A549 (cell line): ENCODE data around the gene DCAKD. TPM values are rescaled to one million over a fixed set of nuclear protein-coding genes. Genes with fewer than 3 reads are reported as not detected.
A peak's percentile ranks its signal among the peaks of the same experiment; 100 is the strongest.

Experiments
- ATAC-seq, 2 experiments: fragments of 200-7000 bp in 1 of 2; fragments of >200 bp in 1 of 2; cut with Nextera tagmentation in 1 of 2; cut with Tn5 transposase in 1 of 2; 3 replicates each; pipeline versions ENCODE4 v1.8.0 to v1.9.1; 2018 to 2020; ENCODE audit warnings: mild to moderate bottlenecking in 1 of 2, moderate library complexity in 1 of 2
- CTCF ChIA-PET: fragments of 300-600 bp; sonication (Branson Sonifier 250); formaldehyde crosslinking; extraction: SDS; loops from one replicate; lab custom pipeline; 2021; ENCODE audit warnings: antibody characterized with exemption, inconsistent platforms; lab: Yijun Ruan, JAX
- POLR2A ChIA-PET: fragments of 350-600 bp; formaldehyde crosslinking; extraction: SDS; loops from one replicate; lab custom pipeline; 2021; ENCODE audit warnings: antibody characterized with exemption, inconsistent platforms; lab: Yijun Ruan, JAX
- DNase-seq, 2 experiments: peaks; one replicate each; pipeline versions ENCODE4 v3.0.0 to v3.0.0-alpha.2; 2011 to 2016; ENCODE audit warnings: low read depth in 1 of 2, low spot score in 1 of 2
- FAIRE-seq: peaks from 2 replicates; lab custom pipeline; 2011; peaks lifted over from hg19 to GRCh38; lab: Jason Lieb, UNC
- H3K27ac ChIP-seq, 2 experiments: fragments of >200 bp; sonication (Bioruptor Twin); formaldehyde crosslinking; 3 replicates each; pipeline ENCODE4 v1.5.1; 2016 to 2017
- H3K4me1 ChIP-seq: fragments of >200 bp; sonication (Bioruptor Twin); formaldehyde crosslinking; 3 replicates; pipeline ENCODE4 v1.6.1; 2016
- H3K4me2 ChIP-seq: fragments of >200 bp; sonication (Bioruptor Twin); formaldehyde crosslinking; 3 replicates; pipeline ENCODE4 v1.6.1; 2016
- H3K4me3 ChIP-seq: fragments of >200 bp; sonication (Bioruptor Twin); formaldehyde crosslinking; 3 replicates; pipeline ENCODE4 v1.5.1; 2016
- H3K9me3 ChIP-seq: fragments of >200 bp; sonication (Bioruptor Twin); formaldehyde crosslinking; 3 replicates; pipeline ENCODE4 v1.6.1; 2016
- CBX8 ChIP-seq: fragments of 200-600 bp; sonication (generic); IDR thresholded peaks from 2 replicates; pipeline ENCODE4 v1.6.1; 2016
- CHD2 ChIP-seq: fragments of 150-350 bp; IDR thresholded peaks from 2 replicates; pipeline ENCODE4 v1.6.1; 2014; ENCODE audit warnings: low read length; ENCODE audit not compliant: partially characterized antibody
- CHD4 ChIP-seq: fragments of 200-600 bp; sonication (generic); IDR thresholded peaks from 2 replicates; pipeline ENCODE4 v1.6.1; 2016; ENCODE audit warnings: antibody characterized with exemption, mild to moderate bottlenecking, borderline replicate concordance
- EHF ChIP-seq: fragments of 250-450 bp; sonication (Bioruptor Pico); IDR thresholded peaks from 2 replicates; pipeline ENCODE4 v1.5.0; 2020; ENCODE audit warnings: mild to moderate bottlenecking
- EP300 ChIP-seq, 2 experiments: fragments of >200 bp; sonication (Bioruptor Twin); formaldehyde crosslinking; IDR thresholded peaks; 2 replicates in 1 of 2; 3 replicates in 1 of 2; pipeline ENCODE4 v1.6.1; 2016 to 2017
- FOSB ChIP-seq: fragments of 250-450 bp; sonication (Bioruptor Pico); IDR thresholded peaks from 2 replicates; pipeline ENCODE4 v1.5.0; 2020; ENCODE audit warnings: mild to moderate bottlenecking, moderate library complexity
- GATA3 ChIP-seq: IDR thresholded peaks from 2 replicates; pipeline ENCODE4 v1.6.1; 2012; ENCODE audit warnings: borderline replicate concordance
- HEYL ChIP-seq: fragments of 250-450 bp; sonication (Bioruptor Pico); IDR thresholded peaks from 2 replicates; pipeline ENCODE4 v1.8.0; 2021; ENCODE audit warnings: mild to moderate bottlenecking, moderate library complexity
- JUNB ChIP-seq: fragments of >200 bp; sonication (Bioruptor Twin); formaldehyde crosslinking; IDR thresholded peaks from 2 replicates; pipeline ENCODE4 v1.6.1; 2016
- KDM5A ChIP-seq: fragments of 200-600 bp; sonication (generic); IDR thresholded peaks from 2 replicates; pipeline ENCODE4 v1.6.1; 2016; ENCODE audit warnings: antibody characterized with exemption, mild to moderate bottlenecking
- MAZ ChIP-seq: fragments of 150-350 bp; IDR thresholded peaks from 2 replicates; pipeline ENCODE4 v1.6.1; 2014; ENCODE audit warnings: antibody characterized with exemption, low read depth, low read length, borderline replicate concordance
- RARB ChIP-seq: fragments of 250-450 bp; sonication (Bioruptor Pico); IDR thresholded peaks from 2 replicates; pipeline ENCODE4 v1.8.0; 2021; ENCODE audit warnings: mild to moderate bottlenecking, moderate library complexity
- RNF2 ChIP-seq: fragments of 200-600 bp; sonication (generic); IDR thresholded peaks from 2 replicates; pipeline ENCODE4 v1.6.1; 2016; ENCODE audit warnings: low read depth, mild to moderate bottlenecking, antibody characterized with exemption, moderate library complexity, borderline replicate concordance
- SREBF2 ChIP-seq: fragments of 450-650 bp; IDR thresholded peaks from 2 replicates; pipeline ENCODE4 v1.6.1; 2014; ENCODE audit warnings: mild to moderate bottlenecking, moderate library complexity
- TFCP2L1 ChIP-seq: fragments of 250-450 bp; sonication (Bioruptor Pico); IDR thresholded peaks from 2 replicates; pipeline ENCODE4 v1.5.0; 2021; ENCODE audit warnings: mild to moderate bottlenecking
- ZNF302 ChIP-seq: fragments of 250-450 bp; sonication (Bioruptor Pico); IDR thresholded peaks from 2 replicates; pipeline ENCODE4 v1.9.0; 2021; ENCODE audit warnings: inconsistent platforms, mild to moderate bottlenecking, moderate library complexity
- ZSCAN20 ChIP-seq: fragments of 250-450 bp; sonication (Bioruptor Pico); IDR thresholded peaks from 2 replicates; pipeline ENCODE4 v1.8.0; 2022; ENCODE audit warnings: mild to moderate bottlenecking, moderate library complexity
- WGBS: methylation state at CpG from one replicate; pipeline ENCODE4 v1.1.6; 2017; ENCODE audit errors: missing lambda C conversion rate; 5-methylcytosine and 5-hydroxymethylcytosine counted together
- polyA plus RNA-seq, 4 experiments: library from polyadenylated mRNA; depleted of rRNA in 3 of 4; stranded (reverse); fragments of >200 nt; fragmentation: RNase III in 1 of 4; extraction: RNeasy Plus Mini Kit Qiagen cat#74134 plus additional on column Dnase treatment in 1 of 4; gene quantifications; 2 replicates in 3 of 4; 3 replicates in 1 of 4; pipeline ENCODE4 v1.2.3, GENCODE V29; 2011 to 2017
- TF ChIP-seq, protein P1 (sequence below): fragments of 150-350 bp; IDR thresholded peaks from 2 replicates; pipeline ENCODE4 v1.6.1; 2014; ENCODE audit warnings: low read depth, mild to moderate bottlenecking, low read length
- TF ChIP-seq, protein P2 (sequence below): fragments of 450-650 bp; IDR thresholded peaks from 2 replicates; pipeline ENCODE4 v1.6.1; 2014; ENCODE audit warnings: antibody characterized with exemption
- TF ChIP-seq, protein P3 (sequence below): IDR thresholded peaks from 2 replicates; pipeline ENCODE4 v1.6.1; 2012
- TF ChIP-seq, protein P4 (sequence below): fragments of 200-600 bp; sonication (generic); IDR thresholded peaks from 2 replicates; pipeline ENCODE4 v1.6.1; 2016; ENCODE audit warnings: antibody characterized with exemption, mild to moderate bottlenecking, moderate library complexity
- TF ChIP-seq, protein P5 (sequence below): fragments of >200 bp; sonication (Bioruptor Twin); formaldehyde crosslinking; IDR thresholded peaks from 3 replicates; pipeline ENCODE4 v1.6.1; 2016
- TF ChIP-seq, protein P6 (sequence below): fragments of 250-450 bp; sonication (Bioruptor Pico); IDR thresholded peaks from 2 replicates; pipeline ENCODE4 v1.5.0; 2020; ENCODE audit warnings: low read depth, mild to moderate bottlenecking, moderate library complexity

Gene DCAKD
- polyA plus RNA-seq, 2 of the 4 experiments (the other 2 are of a cell fraction): 18.7 to 21.4 TPM

DNA sequence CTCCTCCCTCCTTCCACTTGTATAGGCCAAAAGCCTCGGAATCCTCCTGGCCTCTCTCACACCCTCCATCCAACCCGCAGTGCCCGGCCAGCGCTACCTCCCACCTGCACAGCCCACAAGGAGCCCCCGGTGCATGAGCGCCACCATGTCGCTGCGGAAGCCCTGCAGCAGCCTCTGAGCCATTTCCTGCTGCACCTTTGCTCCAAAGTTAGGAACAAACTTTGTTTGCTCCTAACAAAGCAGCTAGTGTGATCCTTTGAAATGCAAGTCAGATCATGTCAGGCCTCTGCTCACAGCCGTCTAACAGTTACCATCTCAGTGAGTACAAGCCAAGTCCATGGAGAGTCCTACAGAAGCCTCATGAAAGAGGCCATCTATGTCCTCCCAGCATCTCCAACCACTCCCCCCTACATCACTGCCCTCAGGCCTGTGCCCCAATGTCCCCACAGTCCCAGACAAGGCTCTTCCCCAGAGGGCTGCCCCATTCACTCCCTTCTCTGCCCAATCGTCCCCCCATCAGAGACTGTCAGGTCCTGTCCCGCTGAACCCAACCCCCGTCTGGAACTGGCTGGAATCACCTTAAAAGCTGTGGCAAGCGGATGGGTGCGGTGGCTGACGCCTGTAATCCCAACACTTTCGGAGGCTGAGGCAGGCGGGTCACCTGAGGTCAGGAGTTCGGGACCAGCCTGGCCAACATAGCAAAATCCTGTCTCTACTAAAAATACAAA, 7.5 kb downstream of the DCAKD start:
- H3K4me3 ChIP-seq: no peak overlapping the region
- no peak for TF ChIP-seq CHD4
- TF ChIP-seq KDM5A: no peak
- no peak for TF ChIP-seq EHF (CRISPR knock-in tag)
- no peak for TF ChIP-seq CHD2
- TF ChIP-seq ZSCAN20 (CRISPR knock-in tag): no peak
- TF ChIP-seq TFCP2L1: no peak
- no peak for TF ChIP-seq MAZ
- TF ChIP-seq GATA3: no peak
- TF ChIP-seq, protein P1, sequence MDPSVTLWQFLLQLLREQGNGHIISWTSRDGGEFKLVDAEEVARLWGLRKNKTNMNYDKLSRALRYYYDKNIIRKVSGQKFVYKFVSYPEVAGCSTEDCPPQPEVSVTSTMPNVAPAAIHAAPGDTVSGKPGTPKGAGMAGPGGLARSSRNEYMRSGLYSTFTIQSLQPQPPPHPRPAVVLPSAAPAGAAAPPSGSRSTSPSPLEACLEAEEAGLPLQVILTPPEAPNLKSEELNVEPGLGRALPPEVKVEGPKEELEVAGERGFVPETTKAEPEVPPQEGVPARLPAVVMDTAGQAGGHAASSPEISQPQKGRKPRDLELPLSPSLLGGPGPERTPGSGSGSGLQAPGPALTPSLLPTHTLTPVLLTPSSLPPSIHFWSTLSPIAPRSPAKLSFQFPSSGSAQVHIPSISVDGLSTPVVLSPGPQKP: no peak
- TF ChIP-seq JUNB: no peak
- no peak for TF ChIP-seq RNF2
- no peak for TF ChIP-seq CBX8
- no peak for TF ChIP-seq SREBF2
- TF ChIP-seq, protein P2, sequence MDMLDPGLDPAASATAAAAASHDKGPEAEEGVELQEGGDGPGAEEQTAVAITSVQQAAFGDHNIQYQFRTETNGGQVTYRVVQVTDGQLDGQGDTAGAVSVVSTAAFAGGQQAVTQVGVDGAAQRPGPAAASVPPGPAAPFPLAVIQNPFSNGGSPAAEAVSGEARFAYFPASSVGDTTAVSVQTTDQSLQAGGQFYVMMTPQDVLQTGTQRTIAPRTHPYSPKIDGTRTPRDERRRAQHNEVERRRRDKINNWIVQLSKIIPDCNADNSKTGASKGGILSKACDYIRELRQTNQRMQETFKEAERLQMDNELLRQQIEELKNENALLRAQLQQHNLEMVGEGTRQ: no peak
- TF ChIP-seq, protein P3, sequence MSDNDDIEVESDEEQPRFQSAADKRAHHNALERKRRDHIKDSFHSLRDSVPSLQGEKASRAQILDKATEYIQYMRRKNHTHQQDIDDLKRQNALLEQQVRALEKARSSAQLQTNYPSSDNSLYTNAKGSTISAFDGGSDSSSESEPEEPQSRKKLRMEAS: no peak
- TF ChIP-seq, all 56 proteins: peak for 0
- ATAC-seq (no peak), DNase-seq (no peak), FAIRE-seq (no peak)
- Histone ChIP-seq H3K27ac (0 out of 6 replicates have a peak overlapping the region, but pooled peaks of 1 of the 2 experiments have one; percentile 16), H3K4me2 (no peak overlapping the region), H3K9me3 (no peaks in the 10 kb centered on the region), H3K4me1 (peaks cover 21% of the 10 kb centered on the region)
- CTCF ChIA-PET: interaction anchor here (0.6 to 66.5 kb wide), 7 partner anchors 22 to 119 kb away, joined by 3 to 1853 read pairs (median 9); partner anchors contain the start of genes ACBD4, GFAP and PLCD3
- 92% methylated on average over 17 of the region's 18 CpGs for WGBS
- POLR2A ChIA-PET: interaction anchor here (1.4 kb wide), 1 partner anchor 17 kb away, joined by 5 read pairs; no protein-coding TSS in a partner anchor

DNA sequence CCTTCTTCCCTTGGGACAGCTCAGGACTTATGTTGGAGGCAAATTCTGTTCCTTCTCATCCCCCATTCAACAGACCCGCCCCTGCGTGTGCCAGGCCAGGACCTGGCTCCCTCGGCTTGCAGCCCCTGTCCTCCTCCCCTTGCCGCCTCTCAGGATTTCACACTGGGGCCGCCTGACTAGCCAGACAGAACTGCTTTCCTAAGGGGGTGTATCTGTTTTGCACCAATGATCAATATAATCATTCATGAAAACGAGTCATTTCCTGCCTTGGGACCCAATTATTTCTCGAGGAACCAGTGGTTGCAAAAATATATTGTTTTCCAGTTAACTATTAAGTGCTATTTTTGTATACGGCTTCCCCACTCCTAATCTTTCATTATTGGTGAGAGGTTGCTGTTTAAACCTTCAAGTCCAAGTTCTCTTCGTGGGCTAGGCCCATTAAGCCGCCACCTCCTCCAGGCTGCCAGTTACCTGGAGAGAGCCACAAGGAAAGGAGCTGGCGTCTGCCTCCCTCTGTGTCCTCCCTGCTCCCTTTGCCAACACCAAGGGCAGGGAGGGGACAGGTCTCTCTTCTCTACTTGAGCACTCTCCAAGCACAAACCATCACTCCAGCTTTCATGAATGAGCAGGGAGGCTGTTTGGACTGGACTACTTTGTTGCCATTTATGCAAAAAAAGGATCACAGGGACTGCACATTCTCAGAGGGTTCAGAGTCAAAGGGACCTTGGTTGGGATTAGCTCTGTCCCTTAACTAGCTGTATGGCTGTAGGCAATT, 8.9 kb downstream of the DCAKD start:
- FAIRE-seq (no peak), DNase-seq (no peak), ATAC-seq (no peak)
- Histone ChIP-seq H3K4me2 (no peak overlapping the region), H3K27ac (no peak overlapping the region), H3K4me1 (peaks cover 17% of the 10 kb centered on the region), H3K4me3 (no peak overlapping the region), H3K9me3 (no peaks in the 10 kb centered on the region)
- 85% methylated on average over 11 of the region's 11 CpGs for WGBS
- POLR2A ChIA-PET: interaction anchor here (0.6 to 1.4 kb wide), 3 partner anchors 18 to 106 kb away, joined by 3 to 5 read pairs (median 3); no protein-coding TSS in a partner anchor
- CTCF ChIA-PET: interaction anchor here (0.7 to 66.5 kb wide), 6 partner anchors 21 to 225 kb away, joined by 3 to 1853 read pairs (median 9); partner anchors contain the start of genes ACBD4, GFAP and PLCD3
- TF ChIP-seq, protein P4, sequence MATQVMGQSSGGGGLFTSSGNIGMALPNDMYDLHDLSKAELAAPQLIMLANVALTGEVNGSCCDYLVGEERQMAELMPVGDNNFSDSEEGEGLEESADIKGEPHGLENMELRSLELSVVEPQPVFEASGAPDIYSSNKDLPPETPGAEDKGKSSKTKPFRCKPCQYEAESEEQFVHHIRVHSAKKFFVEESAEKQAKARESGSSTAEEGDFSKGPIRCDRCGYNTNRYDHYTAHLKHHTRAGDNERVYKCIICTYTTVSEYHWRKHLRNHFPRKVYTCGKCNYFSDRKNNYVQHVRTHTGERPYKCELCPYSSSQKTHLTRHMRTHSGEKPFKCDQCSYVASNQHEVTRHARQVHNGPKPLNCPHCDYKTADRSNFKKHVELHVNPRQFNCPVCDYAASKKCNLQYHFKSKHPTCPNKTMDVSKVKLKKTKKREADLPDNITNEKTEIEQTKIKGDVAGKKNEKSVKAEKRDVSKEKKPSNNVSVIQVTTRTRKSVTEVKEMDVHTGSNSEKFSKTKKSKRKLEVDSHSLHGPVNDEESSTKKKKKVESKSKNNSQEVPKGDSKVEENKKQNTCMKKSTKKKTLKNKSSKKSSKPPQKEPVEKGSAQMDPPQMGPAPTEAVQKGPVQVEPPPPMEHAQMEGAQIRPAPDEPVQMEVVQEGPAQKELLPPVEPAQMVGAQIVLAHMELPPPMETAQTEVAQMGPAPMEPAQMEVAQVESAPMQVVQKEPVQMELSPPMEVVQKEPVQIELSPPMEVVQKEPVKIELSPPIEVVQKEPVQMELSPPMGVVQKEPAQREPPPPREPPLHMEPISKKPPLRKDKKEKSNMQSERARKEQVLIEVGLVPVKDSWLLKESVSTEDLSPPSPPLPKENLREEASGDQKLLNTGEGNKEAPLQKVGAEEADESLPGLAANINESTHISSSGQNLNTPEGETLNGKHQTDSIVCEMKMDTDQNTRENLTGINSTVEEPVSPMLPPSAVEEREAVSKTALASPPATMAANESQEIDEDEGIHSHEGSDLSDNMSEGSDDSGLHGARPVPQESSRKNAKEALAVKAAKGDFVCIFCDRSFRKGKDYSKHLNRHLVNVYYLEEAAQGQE: no peak
- TF ChIP-seq HEYL: no peak
- TF ChIP-seq RARB: no peak
- TF ChIP-seq, protein P5, sequence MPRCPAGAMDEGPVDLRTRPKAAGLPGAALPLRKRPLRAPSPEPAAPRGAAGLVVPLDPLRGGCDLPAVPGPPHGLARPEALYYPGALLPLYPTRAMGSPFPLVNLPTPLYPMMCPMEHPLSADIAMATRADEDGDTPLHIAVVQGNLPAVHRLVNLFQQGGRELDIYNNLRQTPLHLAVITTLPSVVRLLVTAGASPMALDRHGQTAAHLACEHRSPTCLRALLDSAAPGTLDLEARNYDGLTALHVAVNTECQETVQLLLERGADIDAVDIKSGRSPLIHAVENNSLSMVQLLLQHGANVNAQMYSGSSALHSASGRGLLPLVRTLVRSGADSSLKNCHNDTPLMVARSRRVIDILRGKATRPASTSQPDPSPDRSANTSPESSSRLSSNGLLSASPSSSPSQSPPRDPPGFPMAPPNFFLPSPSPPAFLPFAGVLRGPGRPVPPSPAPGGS: no peak
- no peak for TF ChIP-seq EHF (CRISPR knock-in tag)
- TF ChIP-seq CHD4: no peak
- no peak for TF ChIP-seq FOSB (CRISPR knock-in tag)
- no peak for TF ChIP-seq RNF2
- no peak for TF ChIP-seq EP300 (IDR thresholded peaks at IDR 0.05)
- TF ChIP-seq ZNF302 (CRISPR knock-in tag): no peak
- TF ChIP-seq, protein P6, sequence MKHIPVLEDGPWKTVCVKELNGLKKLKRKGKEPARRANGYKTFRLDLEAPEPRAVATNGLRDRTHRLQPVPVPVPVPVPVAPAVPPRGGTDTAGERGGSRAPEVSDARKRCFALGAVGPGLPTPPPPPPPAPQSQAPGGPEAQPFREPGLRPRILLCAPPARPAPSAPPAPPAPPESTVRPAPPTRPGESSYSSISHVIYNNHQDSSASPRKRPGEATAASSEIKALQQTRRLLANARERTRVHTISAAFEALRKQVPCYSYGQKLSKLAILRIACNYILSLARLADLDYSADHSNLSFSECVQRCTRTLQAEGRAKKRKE (CRISPR knock-in tag): no peak
- TF ChIP-seq GATA3: no peak
- TF ChIP-seq, protein P3: no peak
